Gastrocnemius medialis (tissue), 4 donors: ENCODE data around the gene PLD5.

Source experiments
- POLR2A ChIP-seq, 2 donors: fragments of 450-650 bp; IDR thresholded peaks; one replicate each; pipeline ENCODE4 v1.6.1; 2017; ENCODE audit warnings: antibody characterized with exemption in 2 of 2, mild to moderate bottlenecking in 2 of 2, moderate library complexity in 2 of 2
- TF ChIP-seq, protein P1 (sequence below), 5 experiments: fragments of 450-650 bp in 3 of 5; fragments of 200-600 bp in 2 of 5; sonication (generic) in 2 of 5; IDR thresholded peaks in 4 of 5; conservative IDR thresholded peaks in 1 of 5; 1 replicate in 4 of 5; 2 replicates in 1 of 5; pipeline ENCODE4 v1.5.1; 2016 to 2019; ENCODE audit warnings: antibody characterized with exemption in 5 of 5, mild to moderate bottlenecking in 3 of 5, moderate library complexity in 3 of 5

DNA sequence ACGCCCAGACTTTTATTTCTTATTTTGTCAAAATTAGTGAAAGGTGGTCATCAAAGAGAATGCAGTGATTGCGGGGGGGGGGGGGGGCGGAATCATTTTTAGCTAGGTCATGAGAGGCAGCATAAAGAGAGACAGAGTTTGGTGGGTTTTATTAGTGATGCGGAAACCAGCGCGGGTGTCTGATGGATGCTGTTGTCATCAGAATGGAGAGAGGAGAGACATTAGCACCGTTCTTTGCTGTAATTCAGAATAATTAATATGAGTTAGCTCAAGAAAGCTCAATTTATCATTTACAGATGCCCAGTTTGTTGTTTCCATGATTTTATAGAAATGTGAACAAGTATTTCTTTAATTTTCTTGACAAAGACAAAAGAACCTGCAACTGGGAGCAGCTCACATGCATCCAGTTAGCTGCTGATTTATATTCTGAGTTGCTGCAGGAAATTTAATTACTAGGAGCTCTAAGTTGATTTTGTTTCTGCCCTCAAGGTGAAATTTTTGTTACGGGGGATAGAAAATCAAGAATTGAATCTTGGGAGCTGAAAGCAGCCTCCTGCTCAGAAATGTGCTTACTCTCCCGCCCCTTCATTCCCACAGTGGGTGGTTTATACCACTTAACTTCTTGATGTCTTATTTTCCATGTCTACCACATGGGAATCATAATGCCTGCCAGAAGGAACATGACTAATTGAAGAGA, 392.2 kb downstream of the PLD5 start:
- TF ChIP-seq, protein P1, sequence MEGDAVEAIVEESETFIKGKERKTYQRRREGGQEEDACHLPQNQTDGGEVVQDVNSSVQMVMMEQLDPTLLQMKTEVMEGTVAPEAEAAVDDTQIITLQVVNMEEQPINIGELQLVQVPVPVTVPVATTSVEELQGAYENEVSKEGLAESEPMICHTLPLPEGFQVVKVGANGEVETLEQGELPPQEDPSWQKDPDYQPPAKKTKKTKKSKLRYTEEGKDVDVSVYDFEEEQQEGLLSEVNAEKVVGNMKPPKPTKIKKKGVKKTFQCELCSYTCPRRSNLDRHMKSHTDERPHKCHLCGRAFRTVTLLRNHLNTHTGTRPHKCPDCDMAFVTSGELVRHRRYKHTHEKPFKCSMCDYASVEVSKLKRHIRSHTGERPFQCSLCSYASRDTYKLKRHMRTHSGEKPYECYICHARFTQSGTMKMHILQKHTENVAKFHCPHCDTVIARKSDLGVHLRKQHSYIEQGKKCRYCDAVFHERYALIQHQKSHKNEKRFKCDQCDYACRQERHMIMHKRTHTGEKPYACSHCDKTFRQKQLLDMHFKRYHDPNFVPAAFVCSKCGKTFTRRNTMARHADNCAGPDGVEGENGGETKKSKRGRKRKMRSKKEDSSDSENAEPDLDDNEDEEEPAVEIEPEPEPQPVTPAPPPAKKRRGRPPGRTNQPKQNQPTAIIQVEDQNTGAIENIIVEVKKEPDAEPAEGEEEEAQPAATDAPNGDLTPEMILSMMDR (IDR thresholded peaks at IDR 0.05 in 4 of 5, conservative IDR thresholded peaks at IDR 0.05 in 1 of 5): no peak
- TF ChIP-seq POLR2A (IDR thresholded peaks at IDR 0.05): no peak
